Liver (tissue), 9 donors: Measurements from ENCODE around the gene NUDT8. TPM values are rescaled to one million over a fixed set of nuclear protein-coding genes. Genes with fewer than 3 reads are reported as not detected.

Experiments used
- DNase-seq: peaks from one replicate; pipeline ENCODE4 v3.0.0-alpha.2; 2017; ENCODE audit warnings: low spot score
- H3K27ac ChIP-seq, 2 donors: one replicate each; pipeline ENCODE4 v1.7.0; 2013; ENCODE audit warnings: inconsistent platforms in 2 of 2, low read length in 2 of 2, control low read depth in 1 of 2, low read depth in 1 of 2, mild to moderate bottlenecking in 1 of 2
- H3K27me3 ChIP-seq, 4 donors: one replicate each; pipeline versions ENCODE4 v1.6.1 to v1.7.0; 2013; ENCODE audit warnings: low read length in 3 of 4, inconsistent platforms in 1 of 4, mild to moderate bottlenecking in 1 of 4, moderate library complexity in 1 of 4; ENCODE audit not compliant: control insufficient read depth in 4 of 4, insufficient read depth in 4 of 4
- H3K36me3 ChIP-seq, 4 donors: one replicate each; pipeline versions ENCODE4 v1.6.1 to v1.7.0; 2013; ENCODE audit warnings: low read length in 3 of 4, mild to moderate bottlenecking in 3 of 4, low read depth in 1 of 4, moderate library complexity in 1 of 4; ENCODE audit not compliant: control insufficient read depth in 4 of 4, insufficient read depth in 3 of 4
- H3K4me1 ChIP-seq, 4 donors: one replicate each; pipeline versions ENCODE4 v1.6.1 to v1.7.0; 2013; ENCODE audit warnings: low read length in 3 of 4, mild to moderate bottlenecking in 3 of 4, moderate library complexity in 1 of 4; ENCODE audit not compliant: control insufficient read depth in 4 of 4, insufficient read depth in 4 of 4
- H3K4me3 ChIP-seq, 3 donors: one replicate each; pipeline versions ENCODE4 v1.6.1 to v1.7.0; 2013; ENCODE audit warnings: low read length in 3 of 3, control low read depth in 1 of 3, low read depth in 1 of 3, mild to moderate bottlenecking in 1 of 3
- H3K9ac ChIP-seq, 2 donors: one replicate each; pipeline ENCODE4 v1.7.0; 2013; ENCODE audit warnings: low read length in 2 of 2, mild to moderate bottlenecking in 2 of 2, moderate library complexity in 2 of 2, control low read depth in 1 of 2, low read depth in 1 of 2
- H3K9me3 ChIP-seq, 4 donors: one replicate each; pipeline versions ENCODE4 v1.6.1 to v1.7.0; 2013; ENCODE audit warnings: low read length in 3 of 4; ENCODE audit not compliant: control insufficient read depth in 4 of 4
- EGR1 ChIP-seq, 2 donors: IDR thresholded peaks; 2 replicates each; pipeline ENCODE4 v1.6.1; 2016 to 2018; ENCODE audit warnings: antibody characterized with exemption in 2 of 2, low read depth in 2 of 2
- FOXA1 ChIP-seq: IDR thresholded peaks from 2 replicates; pipeline ENCODE4 v1.6.1; 2016; ENCODE audit warnings: antibody characterized with exemption
- FOXA2 ChIP-seq: IDR thresholded peaks from 2 replicates; pipeline ENCODE4 v1.6.1; 2016; ENCODE audit warnings: antibody characterized with exemption
- GABPA ChIP-seq, 2 donors: IDR thresholded peaks in 1 of 2; conservative IDR thresholded peaks in 1 of 2; 2 replicates each; pipeline ENCODE4 v1.6.1; 2016; ENCODE audit warnings: antibody characterized with exemption in 2 of 2, mild to moderate bottlenecking in 1 of 2, moderate library complexity in 1 of 2
- HNF4A ChIP-seq, 2 donors: conservative IDR thresholded peaks; 2 replicates each; pipeline ENCODE4 v1.6.1; 2016; ENCODE audit warnings: antibody characterized with exemption in 2 of 2, mild to moderate bottlenecking in 2 of 2
- HNF4G ChIP-seq: IDR thresholded peaks from 2 replicates; pipeline ENCODE4 v1.6.1; 2016; ENCODE audit warnings: antibody characterized with exemption
- JUND ChIP-seq, 2 donors: IDR thresholded peaks; 2 replicates each; pipeline ENCODE4 v1.6.1; 2016; ENCODE audit warnings: antibody characterized with exemption in 2 of 2
- NR2F2 ChIP-seq: IDR thresholded peaks from 2 replicates; pipeline ENCODE4 v1.6.1; 2016; ENCODE audit warnings: antibody characterized with exemption
- RAD21 ChIP-seq, 2 donors: IDR thresholded peaks; 2 replicates each; pipeline ENCODE4 v1.6.1; 2016; ENCODE audit warnings: antibody characterized with exemption in 2 of 2, mild to moderate bottlenecking in 2 of 2
- SP1 ChIP-seq: IDR thresholded peaks from 2 replicates; pipeline ENCODE4 v1.6.1; 2018; ENCODE audit warnings: antibody characterized with exemption, mild to moderate bottlenecking
- YY1 ChIP-seq: IDR thresholded peaks from 2 replicates; pipeline ENCODE4 v1.6.1; 2016; ENCODE audit warnings: antibody characterized with exemption, mild to moderate bottlenecking
- WGBS: extraction: QIAGEN DNeasy Blood & Tissue Kit; methylation state at CpG from one replicate; pipeline ENCODE4 v1.1.7; 2013; 5-methylcytosine and 5-hydroxymethylcytosine counted together
- polyA plus RNA-seq, 2 donors: library from polyadenylated mRNA; stranded (reverse) in 1 of 2; unstranded in 1 of 2; fragments of 200-250 nt in 1 of 2; fragments of >200 nt in 1 of 2; fragmentation: Nextera tagmentation in 1 of 2; extraction: Ambion mirVana in 1 of 2; gene quantifications; one replicate each; pipeline versions ENCODE4 v1.2.1 to v1.2.3, GENCODE V29; 2013 to 2015
- total RNA-seq, 2 donors: library from RNA; depleted of rRNA; stranded (reverse); fragments of >200 nt; gene quantifications; one replicate each; pipeline ENCODE4 v1.2.3, GENCODE V29; 2014
- TF ChIP-seq, protein P1 (sequence below): fragments of 150-350 bp; IDR thresholded peaks from 2 replicates; pipeline ENCODE4 v1.5.1; 2017; ENCODE audit warnings: improper control_type of control experiment, low read depth, low read length; ENCODE audit not compliant: missing input control
- TF ChIP-seq, protein P2 (sequence below): IDR thresholded peaks from 2 replicates; pipeline ENCODE4 v1.6.1; 2016; ENCODE audit warnings: antibody characterized with exemption
- TF ChIP-seq, protein P3 (sequence below): IDR thresholded peaks from 2 replicates; pipeline ENCODE4 v1.6.1; 2016; ENCODE audit warnings: antibody characterized with exemption, mild to moderate bottlenecking
- TF ChIP-seq, protein P4 (sequence below): IDR thresholded peaks from 2 replicates; pipeline ENCODE4 v1.6.1; 2016; ENCODE audit warnings: antibody characterized with exemption
- TF ChIP-seq, protein P5 (sequence below): IDR thresholded peaks from 2 replicates; pipeline ENCODE4 v1.6.1; 2016; ENCODE audit warnings: antibody characterized with exemption
- donor health status: healthy.
- donor health status: healthy.
- donor health status: healthy.
- donor health status: healthy.
- donor health status: healthy.

Gene NUDT8
- total and polyA plus RNA-seq, 4 donors, result 19.5 to 66.9 (median 24.4) TPM

DNA sequence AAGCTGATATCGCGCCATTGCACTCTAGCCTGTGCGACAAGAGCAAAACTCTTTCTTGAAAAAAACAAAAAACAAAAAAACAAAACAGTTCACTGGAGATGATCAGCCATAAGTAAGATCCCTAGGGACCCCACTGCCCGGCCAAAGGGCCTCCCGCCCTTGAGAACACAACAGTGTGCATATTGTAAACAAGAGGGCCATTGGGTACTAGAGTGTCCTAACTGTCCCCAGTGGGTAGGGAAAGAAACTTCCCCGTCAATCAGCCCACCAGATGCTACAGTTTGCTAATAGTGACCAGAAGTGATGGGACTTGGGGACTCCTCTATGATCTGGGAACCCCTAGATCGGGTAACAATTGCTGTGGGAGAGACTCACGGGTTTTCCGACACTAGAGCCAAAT lies 24.5 kb upstream of the NUDT8 start:
- H3K4me1 ChIP-seq, result peaks cover 2 to 12% (median 11%) of the 10 kb centered on the region in 4 donors
- TF ChIP-seq, protein P1, sequence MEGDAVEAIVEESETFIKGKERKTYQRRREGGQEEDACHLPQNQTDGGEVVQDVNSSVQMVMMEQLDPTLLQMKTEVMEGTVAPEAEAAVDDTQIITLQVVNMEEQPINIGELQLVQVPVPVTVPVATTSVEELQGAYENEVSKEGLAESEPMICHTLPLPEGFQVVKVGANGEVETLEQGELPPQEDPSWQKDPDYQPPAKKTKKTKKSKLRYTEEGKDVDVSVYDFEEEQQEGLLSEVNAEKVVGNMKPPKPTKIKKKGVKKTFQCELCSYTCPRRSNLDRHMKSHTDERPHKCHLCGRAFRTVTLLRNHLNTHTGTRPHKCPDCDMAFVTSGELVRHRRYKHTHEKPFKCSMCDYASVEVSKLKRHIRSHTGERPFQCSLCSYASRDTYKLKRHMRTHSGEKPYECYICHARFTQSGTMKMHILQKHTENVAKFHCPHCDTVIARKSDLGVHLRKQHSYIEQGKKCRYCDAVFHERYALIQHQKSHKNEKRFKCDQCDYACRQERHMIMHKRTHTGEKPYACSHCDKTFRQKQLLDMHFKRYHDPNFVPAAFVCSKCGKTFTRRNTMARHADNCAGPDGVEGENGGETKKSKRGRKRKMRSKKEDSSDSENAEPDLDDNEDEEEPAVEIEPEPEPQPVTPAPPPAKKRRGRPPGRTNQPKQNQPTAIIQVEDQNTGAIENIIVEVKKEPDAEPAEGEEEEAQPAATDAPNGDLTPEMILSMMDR, result no peak
- TF ChIP-seq NR2F2 (no peak), RAD21 (IDR thresholded peaks at IDR 0.05) (no peak), GABPA (IDR thresholded peaks at IDR 0.05 in 1 of 2, conservative IDR thresholded peaks at IDR 0.05 in 1 of 2) (no peak), FOXA2 (no peak), JUND (IDR thresholded peaks at IDR 0.05) (no peak), HNF4A (conservative IDR thresholded peaks at IDR 0.05) (no peak), HNF4G (no peak), YY1 (no peak), FOXA1 (no peak), EGR1 (IDR thresholded peaks at IDR 0.05; ENCODE audit: low read depth in 2 of 2) (no peak), SP1 (no peak)
- TF ChIP-seq, protein P2, sequence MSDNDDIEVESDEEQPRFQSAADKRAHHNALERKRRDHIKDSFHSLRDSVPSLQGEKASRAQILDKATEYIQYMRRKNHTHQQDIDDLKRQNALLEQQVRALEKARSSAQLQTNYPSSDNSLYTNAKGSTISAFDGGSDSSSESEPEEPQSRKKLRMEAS, result no peak
- TF ChIP-seq, protein P3, sequence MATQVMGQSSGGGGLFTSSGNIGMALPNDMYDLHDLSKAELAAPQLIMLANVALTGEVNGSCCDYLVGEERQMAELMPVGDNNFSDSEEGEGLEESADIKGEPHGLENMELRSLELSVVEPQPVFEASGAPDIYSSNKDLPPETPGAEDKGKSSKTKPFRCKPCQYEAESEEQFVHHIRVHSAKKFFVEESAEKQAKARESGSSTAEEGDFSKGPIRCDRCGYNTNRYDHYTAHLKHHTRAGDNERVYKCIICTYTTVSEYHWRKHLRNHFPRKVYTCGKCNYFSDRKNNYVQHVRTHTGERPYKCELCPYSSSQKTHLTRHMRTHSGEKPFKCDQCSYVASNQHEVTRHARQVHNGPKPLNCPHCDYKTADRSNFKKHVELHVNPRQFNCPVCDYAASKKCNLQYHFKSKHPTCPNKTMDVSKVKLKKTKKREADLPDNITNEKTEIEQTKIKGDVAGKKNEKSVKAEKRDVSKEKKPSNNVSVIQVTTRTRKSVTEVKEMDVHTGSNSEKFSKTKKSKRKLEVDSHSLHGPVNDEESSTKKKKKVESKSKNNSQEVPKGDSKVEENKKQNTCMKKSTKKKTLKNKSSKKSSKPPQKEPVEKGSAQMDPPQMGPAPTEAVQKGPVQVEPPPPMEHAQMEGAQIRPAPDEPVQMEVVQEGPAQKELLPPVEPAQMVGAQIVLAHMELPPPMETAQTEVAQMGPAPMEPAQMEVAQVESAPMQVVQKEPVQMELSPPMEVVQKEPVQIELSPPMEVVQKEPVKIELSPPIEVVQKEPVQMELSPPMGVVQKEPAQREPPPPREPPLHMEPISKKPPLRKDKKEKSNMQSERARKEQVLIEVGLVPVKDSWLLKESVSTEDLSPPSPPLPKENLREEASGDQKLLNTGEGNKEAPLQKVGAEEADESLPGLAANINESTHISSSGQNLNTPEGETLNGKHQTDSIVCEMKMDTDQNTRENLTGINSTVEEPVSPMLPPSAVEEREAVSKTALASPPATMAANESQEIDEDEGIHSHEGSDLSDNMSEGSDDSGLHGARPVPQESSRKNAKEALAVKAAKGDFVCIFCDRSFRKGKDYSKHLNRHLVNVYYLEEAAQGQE, result no peak
- TF ChIP-seq, protein P4, sequence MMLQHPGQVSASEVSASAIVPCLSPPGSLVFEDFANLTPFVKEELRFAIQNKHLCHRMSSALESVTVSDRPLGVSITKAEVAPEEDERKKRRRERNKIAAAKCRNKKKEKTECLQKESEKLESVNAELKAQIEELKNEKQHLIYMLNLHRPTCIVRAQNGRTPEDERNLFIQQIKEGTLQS, result no peak
- TF ChIP-seq, protein P5, sequence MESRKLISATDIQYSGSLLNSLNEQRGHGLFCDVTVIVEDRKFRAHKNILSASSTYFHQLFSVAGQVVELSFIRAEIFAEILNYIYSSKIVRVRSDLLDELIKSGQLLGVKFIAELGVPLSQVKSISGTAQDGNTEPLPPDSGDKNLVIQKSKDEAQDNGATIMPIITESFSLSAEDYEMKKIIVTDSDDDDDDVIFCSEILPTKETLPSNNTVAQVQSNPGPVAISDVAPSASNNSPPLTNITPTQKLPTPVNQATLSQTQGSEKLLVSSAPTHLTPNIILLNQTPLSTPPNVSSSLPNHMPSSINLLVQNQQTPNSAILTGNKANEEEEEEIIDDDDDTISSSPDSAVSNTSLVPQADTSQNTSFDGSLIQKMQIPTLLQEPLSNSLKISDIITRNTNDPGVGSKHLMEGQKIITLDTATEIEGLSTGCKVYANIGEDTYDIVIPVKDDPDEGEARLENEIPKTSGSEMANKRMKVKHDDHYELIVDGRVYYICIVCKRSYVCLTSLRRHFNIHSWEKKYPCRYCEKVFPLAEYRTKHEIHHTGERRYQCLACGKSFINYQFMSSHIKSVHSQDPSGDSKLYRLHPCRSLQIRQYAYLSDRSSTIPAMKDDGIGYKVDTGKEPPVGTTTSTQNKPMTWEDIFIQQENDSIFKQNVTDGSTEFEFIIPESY, result no peak
- H3K27ac ChIP-seq, result no peak overlapping the region
- H3K27me3 ChIP-seq, result no peaks in the 10 kb centered on the region
- 83% methylated on average over 9 of the region's 9 CpGs for WGBS
- no peaks in the 10 kb centered on the region for H3K9me3 ChIP-seq
- DNase-seq, result no peak
- H3K9ac ChIP-seq, result no peak overlapping the region
- H3K4me3 ChIP-seq, result no peak overlapping the region
- no peaks in the 10 kb centered on the region for H3K36me3 ChIP-seq
